NCI-H2196 (cell line): Measurements from ENCODE around the gene FRMD6.
"Not testable (repeated sequence)": the region's sequence is repeated elsewhere in the genome, so short reads cannot be mapped to it uniquely, and the experiment has no call there.

Source experiments
- DNase-seq: peaks from one replicate; lab custom pipeline; 2025; ENCODE audit not compliant: unreplicated experiment; lab: John Stamatoyannopoulos, UW

FRMD6 gene

GRCh38 chr14:51766586-51766985, 114.9 kb downstream of the FRMD6 start:
- DNase-seq, result not testable (repeated sequence)

- DNase-seq, result not testable (repeated sequence)
Observed at GRCh38 chr14:51769261-51769660, 117.6 kb downstream of the FRMD6 start.

GRCh38 chr14:51774209-51774608, 122.5 kb downstream of the FRMD6 start:
- no peak for DNase-seq

- no peak for DNase-seq
Observed at GRCh38 chr14:51776102-51776894, 124.6 kb downstream of the FRMD6 start.

- peak; percentile 79 for DNase-seq
Observed at GRCh38 chr14:51780006-51780692, 128.4 kb downstream of the FRMD6 start.
